ENCODE results near the gene SGSH. TPM values are rescaled to one million over a fixed set of nuclear protein-coding genes. Genes with fewer than 3 reads are reported as not detected.

Gene SGSH
- polyA plus RNA-seq, 1 experiment, result 44.4 TPM

DNA sequence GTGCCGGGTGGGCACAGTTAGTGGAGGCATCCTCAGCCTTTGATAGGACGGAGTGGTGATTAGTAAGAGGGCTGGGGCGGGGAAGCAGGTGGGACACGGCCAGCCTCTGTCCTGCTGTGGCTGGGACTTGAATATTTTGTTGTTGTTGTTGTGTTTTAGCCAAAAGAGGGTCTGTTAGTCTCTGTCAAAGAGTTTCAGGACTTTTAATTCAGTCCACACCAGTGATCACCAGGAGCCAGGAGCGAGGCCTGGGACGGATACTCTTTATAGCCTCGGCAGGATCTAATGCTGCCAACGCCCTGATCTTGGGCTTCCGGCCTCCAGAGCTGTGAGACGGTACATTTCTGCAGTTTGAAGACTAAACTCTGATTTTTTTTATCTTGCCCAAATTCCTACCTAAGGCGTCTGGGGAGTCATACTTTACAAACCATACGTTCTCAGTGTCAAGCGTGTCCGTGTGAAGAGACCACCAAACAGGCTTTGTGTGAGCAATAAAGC, 37.6 kb upstream of the SGSH start:
- CTCF ChIA-PET, result no interaction called here
- TF ChIP-seq, protein P1, sequence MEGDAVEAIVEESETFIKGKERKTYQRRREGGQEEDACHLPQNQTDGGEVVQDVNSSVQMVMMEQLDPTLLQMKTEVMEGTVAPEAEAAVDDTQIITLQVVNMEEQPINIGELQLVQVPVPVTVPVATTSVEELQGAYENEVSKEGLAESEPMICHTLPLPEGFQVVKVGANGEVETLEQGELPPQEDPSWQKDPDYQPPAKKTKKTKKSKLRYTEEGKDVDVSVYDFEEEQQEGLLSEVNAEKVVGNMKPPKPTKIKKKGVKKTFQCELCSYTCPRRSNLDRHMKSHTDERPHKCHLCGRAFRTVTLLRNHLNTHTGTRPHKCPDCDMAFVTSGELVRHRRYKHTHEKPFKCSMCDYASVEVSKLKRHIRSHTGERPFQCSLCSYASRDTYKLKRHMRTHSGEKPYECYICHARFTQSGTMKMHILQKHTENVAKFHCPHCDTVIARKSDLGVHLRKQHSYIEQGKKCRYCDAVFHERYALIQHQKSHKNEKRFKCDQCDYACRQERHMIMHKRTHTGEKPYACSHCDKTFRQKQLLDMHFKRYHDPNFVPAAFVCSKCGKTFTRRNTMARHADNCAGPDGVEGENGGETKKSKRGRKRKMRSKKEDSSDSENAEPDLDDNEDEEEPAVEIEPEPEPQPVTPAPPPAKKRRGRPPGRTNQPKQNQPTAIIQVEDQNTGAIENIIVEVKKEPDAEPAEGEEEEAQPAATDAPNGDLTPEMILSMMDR (IDR thresholded peaks at IDR 0.05; ENCODE audit: insufficient read depth, low read depth, low read length), result no peak
- no peak for DNase-seq (ENCODE audit: low read depth)
- peaks cover 3% of the 10 kb centered on the region for H3K36me3 ChIP-seq (ENCODE audit: control insufficient read depth, insufficient read depth, low read length)
- H3K27me3 ChIP-seq (ENCODE audit: control insufficient read depth, insufficient read depth, low read length), result no peaks in the 10 kb centered on the region
- POLR2A ChIA-PET, result no interaction called here
- H3K4me3 ChIP-seq (ENCODE audit: low read depth, low read length), result no peak overlapping the region

DNA sequence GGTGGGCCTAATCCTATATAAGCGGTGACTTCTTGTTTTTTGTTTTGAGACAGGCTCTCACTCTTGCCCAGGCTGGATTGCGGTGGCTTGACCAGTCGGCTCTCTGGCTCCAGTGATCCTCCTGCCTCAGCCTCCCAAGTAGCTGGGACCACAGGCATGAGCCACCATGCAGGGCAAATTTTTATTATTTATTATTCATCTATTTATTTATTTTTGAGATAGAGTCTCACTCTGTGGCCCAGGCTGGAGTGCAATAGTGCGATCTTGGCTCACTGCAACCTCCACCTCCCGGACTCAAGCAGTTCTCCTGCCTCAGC, 35.9 kb upstream of the SGSH start:
- ChIA-PET CTCF (interaction anchor here (1.1 kb wide), 1 partner anchor 60 kb away, joined by 3 read pairs; no protein-coding TSS in a partner anchor), POLR2A (no interaction called here)

DNA sequence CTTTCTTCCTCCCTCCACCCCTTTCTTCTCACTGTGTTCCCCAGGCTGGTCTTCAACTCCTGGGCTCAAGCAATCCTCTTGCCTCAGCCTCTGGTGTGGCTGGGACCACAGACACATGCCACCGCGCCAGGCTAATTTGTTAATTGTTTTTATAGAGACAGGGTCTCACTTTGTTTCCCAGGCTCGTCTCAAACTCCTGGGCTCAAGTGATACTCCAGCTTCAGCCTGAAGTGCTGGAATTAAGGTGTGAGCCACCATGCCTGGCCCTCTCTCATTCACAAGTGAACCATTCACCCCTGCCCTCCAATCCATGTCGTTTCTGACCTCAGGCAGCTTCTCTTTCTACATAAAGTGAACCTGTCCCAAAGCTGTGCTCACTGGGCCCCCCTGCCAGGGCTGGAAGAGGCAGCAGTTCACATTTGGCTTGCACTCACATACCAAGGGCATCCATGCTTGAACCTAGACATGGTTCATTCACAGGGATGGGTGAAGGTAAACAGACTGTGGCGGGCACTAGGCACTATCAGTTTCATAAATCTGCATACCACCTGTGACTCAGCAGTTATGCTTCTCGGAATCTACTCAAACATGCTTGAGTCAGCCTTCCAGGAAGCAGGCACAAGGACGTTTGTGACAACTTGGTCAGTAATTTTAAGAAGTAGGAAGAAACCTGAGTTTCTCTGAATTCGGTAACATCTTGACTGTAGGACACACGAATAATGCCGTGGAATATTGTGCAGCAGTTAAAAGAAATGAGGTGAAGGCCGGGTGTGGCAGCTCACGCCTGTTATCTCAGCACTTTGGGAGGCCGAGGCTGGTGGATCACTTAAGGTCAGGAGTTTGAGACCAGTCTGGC, 34.5 kb upstream of the SGSH start:
- DNase-seq (ENCODE audit: low read depth), result peak; percentile 65
- POLR2A ChIA-PET, result no interaction called here
- Histone ChIP-seq H3K4me3 (ENCODE audit: low read depth, low read length) (no peak overlapping the region), H3K36me3 (ENCODE audit: control insufficient read depth, insufficient read depth, low read length) (peaks cover 9% of the 10 kb centered on the region), H3K27me3 (ENCODE audit: control insufficient read depth, insufficient read depth, low read length) (no peaks in the 10 kb centered on the region)
- CTCF ChIA-PET, result interaction anchor here (1.1 kb wide), 1 partner anchor 59 kb away, joined by 3 read pairs; no protein-coding TSS in a partner anchor
- TF ChIP-seq, protein P1 (IDR thresholded peaks at IDR 0.05; ENCODE audit: insufficient read depth, low read depth, low read length), result no peak

More for the DNA sequence above, 35.9 kb upstream of the SGSH start:
- DNase-seq (ENCODE audit: low read depth), result no peak
- TF ChIP-seq, protein P1 (IDR thresholded peaks at IDR 0.05; ENCODE audit: insufficient read depth, low read depth, low read length), result no peak
- Histone ChIP-seq H3K27me3 (ENCODE audit: control insufficient read depth, insufficient read depth, low read length) (no peaks in the 10 kb centered on the region), H3K4me3 (ENCODE audit: low read depth, low read length) (no peak overlapping the region), H3K36me3 (ENCODE audit: control insufficient read depth, insufficient read depth, low read length) (peaks cover 6% of the 10 kb centered on the region)

DNA sequence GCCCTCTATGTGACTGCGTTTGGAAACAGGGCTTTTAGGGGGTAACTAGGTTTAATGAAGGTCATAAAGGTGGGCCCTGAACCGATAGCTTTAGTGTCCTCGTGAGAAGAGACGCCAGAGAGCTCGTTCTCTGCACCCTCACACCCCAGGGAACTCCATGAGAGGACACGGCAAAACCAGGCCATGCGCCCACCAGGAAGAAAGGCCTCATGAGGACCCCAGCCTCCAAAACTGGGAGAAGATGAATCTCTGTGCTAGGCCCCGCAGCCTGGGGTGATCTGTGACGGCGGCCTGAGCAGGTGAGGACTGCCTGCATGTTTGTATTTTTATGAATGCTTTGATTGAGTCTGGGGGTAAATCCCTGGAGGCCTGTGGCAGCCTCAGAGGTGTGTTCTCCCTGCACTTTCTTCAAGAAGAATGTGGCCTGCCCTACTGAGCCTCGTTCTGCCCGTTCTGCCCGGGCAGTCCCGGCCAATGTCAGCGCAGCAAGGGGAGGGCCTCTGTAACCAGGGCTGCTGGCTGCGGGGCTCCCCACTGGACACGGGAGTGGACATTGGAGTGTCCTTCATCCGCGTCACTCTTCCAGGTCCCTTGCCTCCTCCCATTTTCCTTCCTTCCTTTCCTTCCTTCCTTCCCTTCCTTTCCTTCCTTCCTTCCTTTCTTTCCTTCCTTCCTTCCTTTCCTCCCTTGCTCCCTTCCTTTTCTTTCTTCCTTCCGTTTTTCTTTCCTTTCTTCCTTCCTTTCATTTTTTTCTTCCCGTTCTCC, 33.7 kb upstream of the SGSH start:
- TF ChIP-seq, protein P1 (IDR thresholded peaks at IDR 0.05; ENCODE audit: insufficient read depth, low read depth, low read length), result no peak
- Histone ChIP-seq H3K4me3 (ENCODE audit: low read depth, low read length) (no peak overlapping the region), H3K27me3 (ENCODE audit: control insufficient read depth, insufficient read depth, low read length) (no peaks in the 10 kb centered on the region), H3K36me3 (ENCODE audit: control insufficient read depth, insufficient read depth, low read length) (peaks cover 11% of the 10 kb centered on the region)
- POLR2A ChIA-PET, result no interaction called here
- CTCF ChIA-PET, result interaction anchor here (1.1 kb wide), 1 partner anchor 57 kb away, joined by 5 read pairs; no protein-coding TSS in a partner anchor
- no peak for DNase-seq (ENCODE audit: low read depth)

DNA sequence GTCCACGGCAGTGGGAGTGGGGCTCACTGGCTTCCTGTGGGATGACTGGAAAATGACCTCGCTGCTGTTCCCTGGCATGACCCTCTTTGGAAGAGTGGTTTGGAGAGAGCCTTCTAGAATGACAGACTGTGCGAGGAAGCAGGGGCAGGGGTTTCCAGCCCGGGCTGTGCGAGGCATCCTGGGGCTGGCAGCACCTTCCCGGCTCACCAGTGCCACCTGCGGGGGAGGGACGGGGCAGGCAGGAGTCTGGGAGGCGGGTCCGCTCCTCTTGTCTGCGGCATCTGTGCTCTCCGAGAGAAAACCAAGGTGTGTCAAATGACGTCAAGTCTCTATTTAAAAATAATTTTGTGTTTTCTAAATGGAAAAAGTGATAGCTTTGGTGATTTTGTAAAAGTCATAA, 32.7 kb upstream of the SGSH start:
- no peak for DNase-seq (ENCODE audit: low read depth)
- Histone ChIP-seq H3K4me3 (ENCODE audit: low read depth, low read length) (no peak overlapping the region), H3K36me3 (ENCODE audit: control insufficient read depth, insufficient read depth, low read length) (peaks cover 13% of the 10 kb centered on the region), H3K27me3 (ENCODE audit: control insufficient read depth, insufficient read depth, low read length) (no peaks in the 10 kb centered on the region)
- TF ChIP-seq, protein P1 (IDR thresholded peaks at IDR 0.05; ENCODE audit: insufficient read depth, low read depth, low read length), result peak; percentile 43
- ChIA-PET POLR2A (no interaction called here), CTCF (interaction anchor here (0.9 to 1.1 kb wide), 2 partner anchors 27 to 56 kb away, joined by 3 to 5 read pairs; no protein-coding TSS in a partner anchor)

Data from BJ (cell line).